ENCODE data around the gene RUBCN.

RUBCN gene

GRCh38 chr3:197701841-197702240, 34.9 kb downstream of the RUBCN start:
- no peak for ATAC-seq (ENCODE audit: insufficient read depth, low read depth)
- H3K27ac ChIP-seq (ENCODE audit: low read length) = no peak overlapping the region
- no peak for DNase-seq
- H3K4me3 ChIP-seq (ENCODE audit: low read depth in 1 of 2, low read length in 2 of 2) = no peak overlapping the region
- H3K4me2 ChIP-seq (ENCODE audit: insufficient read depth, low read length) = no peak overlapping the region
- TF ChIP-seq, protein P1, sequence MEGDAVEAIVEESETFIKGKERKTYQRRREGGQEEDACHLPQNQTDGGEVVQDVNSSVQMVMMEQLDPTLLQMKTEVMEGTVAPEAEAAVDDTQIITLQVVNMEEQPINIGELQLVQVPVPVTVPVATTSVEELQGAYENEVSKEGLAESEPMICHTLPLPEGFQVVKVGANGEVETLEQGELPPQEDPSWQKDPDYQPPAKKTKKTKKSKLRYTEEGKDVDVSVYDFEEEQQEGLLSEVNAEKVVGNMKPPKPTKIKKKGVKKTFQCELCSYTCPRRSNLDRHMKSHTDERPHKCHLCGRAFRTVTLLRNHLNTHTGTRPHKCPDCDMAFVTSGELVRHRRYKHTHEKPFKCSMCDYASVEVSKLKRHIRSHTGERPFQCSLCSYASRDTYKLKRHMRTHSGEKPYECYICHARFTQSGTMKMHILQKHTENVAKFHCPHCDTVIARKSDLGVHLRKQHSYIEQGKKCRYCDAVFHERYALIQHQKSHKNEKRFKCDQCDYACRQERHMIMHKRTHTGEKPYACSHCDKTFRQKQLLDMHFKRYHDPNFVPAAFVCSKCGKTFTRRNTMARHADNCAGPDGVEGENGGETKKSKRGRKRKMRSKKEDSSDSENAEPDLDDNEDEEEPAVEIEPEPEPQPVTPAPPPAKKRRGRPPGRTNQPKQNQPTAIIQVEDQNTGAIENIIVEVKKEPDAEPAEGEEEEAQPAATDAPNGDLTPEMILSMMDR (IDR thresholded peaks at IDR 0.05; ENCODE audit: borderline replicate concordance, extremely low read depth, low read length, poor library complexity, severe bottlenecking) = no peak
- TF ChIP-seq EZH2 (IDR thresholded peaks at IDR 0.05; ENCODE audit: borderline replicate concordance, low read depth, low read length, severe bottlenecking) = no peak
- peaks cover 51% of the 10 kb centered on the region for H3K36me3 ChIP-seq (ENCODE audit: insufficient read depth, low read length)
- no peaks in the 10 kb centered on the region for H3K9me3 ChIP-seq (ENCODE audit: insufficient read depth, low read length, severe bottlenecking)
- no peak overlapping the region for H2AFZ ChIP-seq (ENCODE audit: low read depth, low read length)
- H3K27me3 ChIP-seq (ENCODE audit: insufficient read depth, low read length, poor library complexity) = no peaks in the 10 kb centered on the region
- H3K4me1 ChIP-seq (ENCODE audit: insufficient read depth, low read length) = no peaks in the 10 kb centered on the region
- no peak overlapping the region for H3K9ac ChIP-seq (ENCODE audit: low read depth, low read length)
- no peaks in the 10 kb centered on the region for H3K79me2 ChIP-seq (ENCODE audit: insufficient read depth, low read length)
- no peaks in the 10 kb centered on the region for H4K20me1 ChIP-seq (ENCODE audit: insufficient read depth, low read length)

DNA sequence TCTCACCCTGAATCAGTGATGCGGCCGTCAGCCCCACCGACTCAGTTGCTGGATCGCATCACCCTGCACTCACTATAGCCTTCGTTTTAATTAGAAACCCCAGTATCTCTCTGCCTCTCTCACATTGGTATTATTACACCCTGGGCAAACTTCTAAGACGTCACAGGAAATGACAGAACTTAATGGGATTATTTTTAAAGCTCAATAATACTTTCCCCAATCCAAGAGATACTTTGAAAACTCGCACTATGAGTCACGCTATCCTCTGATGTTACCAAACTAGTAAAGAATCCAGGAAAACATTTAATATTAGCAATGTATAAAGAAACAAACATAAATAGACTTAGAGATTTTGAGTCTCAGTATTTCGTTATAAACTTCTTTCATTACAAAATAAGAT, 36.6 kb downstream of the RUBCN start:
- Histone ChIP-seq H3K27me3 (ENCODE audit: insufficient read depth, low read length, poor library complexity) (no peaks in the 10 kb centered on the region), H3K9ac (ENCODE audit: low read depth, low read length) (no peak overlapping the region), H4K20me1 (ENCODE audit: insufficient read depth, low read length) (no peaks in the 10 kb centered on the region), H3K36me3 (ENCODE audit: insufficient read depth, low read length) (peaks cover 59% of the 10 kb centered on the region), H3K4me3 (ENCODE audit: low read depth in 1 of 2, low read length in 2 of 2) (no peak overlapping the region), H3K4me1 (ENCODE audit: insufficient read depth, low read length) (no peaks in the 10 kb centered on the region), H3K9me3 (ENCODE audit: insufficient read depth, low read length, severe bottlenecking) (no peaks in the 10 kb centered on the region), H2AFZ (ENCODE audit: low read depth, low read length) (no peak overlapping the region), H3K27ac (ENCODE audit: low read length) (no peak overlapping the region), H3K4me2 (ENCODE audit: insufficient read depth, low read length) (no peak overlapping the region), H3K79me2 (ENCODE audit: insufficient read depth, low read length) (no peaks in the 10 kb centered on the region)
- DNase-seq (no peak), ATAC-seq (ENCODE audit: insufficient read depth, low read depth) (no peak)
- TF ChIP-seq, protein P1 (IDR thresholded peaks at IDR 0.05; ENCODE audit: borderline replicate concordance, extremely low read depth, low read length, poor library complexity, severe bottlenecking) = no peak
- no peak for TF ChIP-seq EZH2 (IDR thresholded peaks at IDR 0.05; ENCODE audit: borderline replicate concordance, low read depth, low read length, severe bottlenecking)

- H3K9ac ChIP-seq (ENCODE audit: low read depth, low read length) = no peak overlapping the region
- no peak overlapping the region for H3K27ac ChIP-seq (ENCODE audit: low read length)
- TF ChIP-seq, protein P1 (IDR thresholded peaks at IDR 0.05; ENCODE audit: borderline replicate concordance, extremely low read depth, low read length, poor library complexity, severe bottlenecking) = no peak
- TF ChIP-seq EZH2 (IDR thresholded peaks at IDR 0.05; ENCODE audit: borderline replicate concordance, low read depth, low read length, severe bottlenecking) = no peak
- H3K9me3 ChIP-seq (ENCODE audit: insufficient read depth, low read length, severe bottlenecking) = no peaks in the 10 kb centered on the region
- no peak overlapping the region for H3K4me3 ChIP-seq (ENCODE audit: low read depth in 1 of 2, low read length in 2 of 2)
- no peak overlapping the region for H3K4me2 ChIP-seq (ENCODE audit: insufficient read depth, low read length)
- no peaks in the 10 kb centered on the region for H3K4me1 ChIP-seq (ENCODE audit: insufficient read depth, low read length)
- H4K20me1 ChIP-seq (ENCODE audit: insufficient read depth, low read length) = no peaks in the 10 kb centered on the region
- ATAC-seq (ENCODE audit: insufficient read depth, low read depth) (no peak), DNase-seq (no peak)
- H3K27me3 ChIP-seq (ENCODE audit: insufficient read depth, low read length, poor library complexity) = no peaks in the 10 kb centered on the region
- peaks cover 70% of the 10 kb centered on the region for H3K36me3 ChIP-seq (ENCODE audit: insufficient read depth, low read length)
- no peak overlapping the region for H2AFZ ChIP-seq (ENCODE audit: low read depth, low read length)
- no peaks in the 10 kb centered on the region for H3K79me2 ChIP-seq (ENCODE audit: insufficient read depth, low read length)
Observed at GRCh38 chr3:197697355-197697754, 39.3 kb downstream of the RUBCN start.

DNA sequence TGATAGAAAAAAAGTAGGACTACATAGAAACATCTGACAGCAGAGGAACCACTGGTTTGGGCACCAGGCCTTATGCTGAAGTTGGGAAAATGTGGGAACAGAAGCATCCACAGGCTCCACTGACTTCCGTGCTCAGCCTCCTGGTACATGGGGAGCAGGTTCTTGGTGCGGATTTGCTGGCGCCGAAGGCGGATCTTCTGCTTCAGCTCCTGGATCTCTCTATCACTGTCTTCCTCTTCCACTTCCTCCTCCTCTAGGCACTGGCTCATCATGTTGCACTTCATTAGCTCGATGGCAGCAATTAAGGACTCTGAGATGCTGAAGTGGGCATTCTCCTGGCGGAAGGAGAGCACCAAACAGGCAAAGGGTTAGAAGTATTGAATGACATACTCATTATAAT, 42.5 kb downstream of the RUBCN start:
- Histone ChIP-seq H3K9ac (ENCODE audit: low read depth, low read length) (no peak overlapping the region), H3K4me1 (ENCODE audit: insufficient read depth, low read length) (no peaks in the 10 kb centered on the region), H3K27ac (ENCODE audit: low read length) (no peak overlapping the region), H2AFZ (ENCODE audit: low read depth, low read length) (no peak overlapping the region), H3K4me2 (ENCODE audit: insufficient read depth, low read length) (no peak overlapping the region), H4K20me1 (ENCODE audit: insufficient read depth, low read length) (no peaks in the 10 kb centered on the region), H3K4me3 (ENCODE audit: low read depth in 1 of 2, low read length in 2 of 2) (no peak overlapping the region), H3K9me3 (ENCODE audit: insufficient read depth, low read length, severe bottlenecking) (no peaks in the 10 kb centered on the region), H3K27me3 (ENCODE audit: insufficient read depth, low read length, poor library complexity) (no peaks in the 10 kb centered on the region), H3K36me3 (ENCODE audit: insufficient read depth, low read length) (peaks cover 61% of the 10 kb centered on the region), H3K79me2 (ENCODE audit: insufficient read depth, low read length) (no peaks in the 10 kb centered on the region)
- ATAC-seq (ENCODE audit: insufficient read depth, low read depth) = no peak
- TF ChIP-seq EZH2 (IDR thresholded peaks at IDR 0.05; ENCODE audit: borderline replicate concordance, low read depth, low read length, severe bottlenecking) = no peak
- TF ChIP-seq, protein P1 (IDR thresholded peaks at IDR 0.05; ENCODE audit: borderline replicate concordance, extremely low read depth, low read length, poor library complexity, severe bottlenecking) = no peak
- DNase-seq = no peak

All from DND-41 (cell line).